GM23338 (cell line): ENCODE data around the gene SPPL2A. TPM values are rescaled to one million over a fixed set of nuclear protein-coding genes. Genes with fewer than 3 reads are reported as not detected.

Experiments
- ATAC-seq: fragments of 200-7000 bp; cut with Tn5 transposase; 3 replicates; pipeline ENCODE4 v1.9.1; 2020
- DNase-seq: peaks from one replicate; pipeline ENCODE4 v3.0.0-alpha.2; 2015; ENCODE audit warnings: low spot score
- H2AFZ ChIP-seq: fragments of 200-600 bp; sonication (generic); 2 replicates; pipeline ENCODE4 v1.8.0; 2016; ENCODE audit warnings: antibody characterized with exemption, mild to moderate bottlenecking, moderate library complexity
- H3F3A ChIP-seq: fragments of 200-600 bp; sonication (generic); replicated peaks from 2 replicates; pipeline ENCODE4 v1.8.0; 2017; ENCODE audit warnings: antibody characterized with exemption, mixed run types, low read depth
- H3K27ac ChIP-seq: fragments of 200-600 bp; sonication (generic); 2 replicates; pipeline ENCODE4 v1.6.1; 2016; ENCODE audit warnings: low read depth
- H3K27me3 ChIP-seq: fragments of 200-600 bp; sonication (generic); 2 replicates; pipeline ENCODE4 v1.8.0; 2016; ENCODE audit warnings: mild to moderate bottlenecking, mixed run types, moderate library complexity; ENCODE audit not compliant: insufficient read depth
- H3K36me3 ChIP-seq: fragments of 200-600 bp; sonication (generic); 2 replicates; pipeline ENCODE4 v1.8.0; 2016; ENCODE audit warnings: mild to moderate bottlenecking; ENCODE audit not compliant: insufficient read depth
- H3K4me1 ChIP-seq: fragments of 200-600 bp; sonication (generic); 2 replicates; pipeline ENCODE4 v1.8.0; 2016; ENCODE audit warnings: mild to moderate bottlenecking, moderate library complexity; ENCODE audit not compliant: insufficient read depth
- H3K4me2 ChIP-seq: fragments of 200-600 bp; sonication (generic); 2 replicates; pipeline ENCODE4 v1.7.1; 2017; ENCODE audit warnings: mixed run types
- H3K4me3 ChIP-seq: fragments of 200-600 bp; sonication (generic); 2 replicates; pipeline ENCODE4 v1.6.1; 2016; ENCODE audit warnings: mixed run types
- H3K79me2 ChIP-seq: fragments of 200-600 bp; sonication (generic); replicated peaks from 2 replicates; pipeline ENCODE4 v1.8.0; 2017; ENCODE audit warnings: mild to moderate bottlenecking; ENCODE audit not compliant: insufficient read depth
- H3K9me2 ChIP-seq: fragments of 200-600 bp; sonication (generic); 2 replicates; pipeline ENCODE4 v1.8.0; 2017; ENCODE audit not compliant: insufficient read depth
- H4K20me1 ChIP-seq: fragments of 200-600 bp; sonication (generic); replicated peaks from 2 replicates; pipeline ENCODE4 v1.8.0; 2017; ENCODE audit warnings: mild to moderate bottlenecking; ENCODE audit not compliant: insufficient read depth
- H3K27ac Mint-ChIP-seq: 2 replicates; pipeline ENCODE4 v1.8.0; 2020; ENCODE audit warnings: inconsistent platforms, mild to moderate bottlenecking, moderate library complexity, mixed read lengths
- H3K27me3 Mint-ChIP-seq: 3 replicates; pipeline ENCODE4 v1.8.0; 2022; ENCODE audit warnings: low read depth, mild to moderate bottlenecking, moderate library complexity, mixed read lengths, inconsistent platforms; ENCODE audit not compliant: insufficient read depth, poor library complexity
- H3K36me3 Mint-ChIP-seq: 3 replicates; pipeline ENCODE4 v1.8.0; 2021; ENCODE audit warnings: low read depth, mild to moderate bottlenecking, inconsistent platforms, moderate library complexity, mixed read lengths
- H3K4me1 Mint-ChIP-seq: 3 replicates; pipeline ENCODE4 v1.8.0; 2020; ENCODE audit warnings: mild to moderate bottlenecking, inconsistent platforms, mixed read lengths
- H3K4me3 Mint-ChIP-seq: 3 replicates; pipeline ENCODE4 v1.8.0; 2021; ENCODE audit warnings: moderate library complexity, mild to moderate bottlenecking, inconsistent platforms, mixed read lengths
- H3K9me3 Mint-ChIP-seq: 3 replicates; pipeline ENCODE4 v1.8.0; 2020; ENCODE audit warnings: moderate library complexity, mild to moderate bottlenecking, inconsistent platforms, mixed read lengths
- CREB1 ChIP-seq: fragments of 250-450 bp; sonication (Bioruptor Pico); IDR thresholded peaks from 2 replicates; pipeline ENCODE4 v1.5.0; 2020; ENCODE audit warnings: low read depth, mild to moderate bottlenecking, moderate library complexity
- CTCF ChIP-seq, 2 experiments: fragments of 200-600 bp in 1 of 2; sonication (generic) in 1 of 2; conservative IDR thresholded peaks; 2 replicates each; pipeline versions ENCODE4 v1.5.1 to v1.6.1; 2016 to 2017; ENCODE audit warnings: antibody characterized with exemption in 2 of 2, low read depth in 2 of 2, mild to moderate bottlenecking in 2 of 2, moderate library complexity in 1 of 2
- ETS1 ChIP-seq: IDR thresholded peaks from 2 replicates; pipeline ENCODE4 v1.6.1; 2016; ENCODE audit warnings: antibody characterized with exemption
- EZH2 ChIP-seq: fragments of 200-600 bp; sonication (generic); IDR thresholded peaks from one replicate; pipeline ENCODE4 v1.8.0; 2017; ENCODE audit warnings: antibody characterized with exemption, mild to moderate bottlenecking, low read depth; ENCODE audit not compliant: unreplicated experiment
- EZH2phosphoT487 ChIP-seq: fragments of 200-600 bp; sonication (generic); IDR thresholded peaks from one replicate; pipeline ENCODE4 v1.8.1; 2018; ENCODE audit warnings: antibody characterized with exemption; ENCODE audit not compliant: unreplicated experiment
- JUNB ChIP-seq: IDR thresholded peaks from one replicate; pipeline ENCODE4 v1.6.1; 2016; ENCODE audit warnings: antibody characterized with exemption; ENCODE audit not compliant: unreplicated experiment
- NANOG ChIP-seq: IDR thresholded peaks from 2 replicates; pipeline ENCODE4 v1.6.1; 2016; ENCODE audit warnings: antibody characterized with exemption, borderline replicate concordance
- POLR2AphosphoS5 ChIP-seq: IDR thresholded peaks from 2 replicates; pipeline ENCODE4 v1.6.1; 2016; ENCODE audit warnings: antibody characterized with exemption, low read depth
- REST ChIP-seq: IDR thresholded peaks from one replicate; pipeline ENCODE4 v1.6.1; 2018; ENCODE audit warnings: antibody characterized with exemption; ENCODE audit not compliant: unreplicated experiment
- ZNF114 ChIP-seq: fragments of 250-450 bp; sonication (Bioruptor Pico); IDR thresholded peaks from 2 replicates; pipeline ENCODE4 v1.5.0; 2020; ENCODE audit warnings: mild to moderate bottlenecking, moderate library complexity
- ZNF331 ChIP-seq: fragments of 250-450 bp; sonication (Bioruptor Pico); IDR thresholded peaks from 2 replicates; pipeline ENCODE4 v1.5.0; 2020; ENCODE audit warnings: low read depth, mild to moderate bottlenecking, moderate library complexity
- ZNF462 ChIP-seq: fragments of 250-450 bp; sonication (Bioruptor Pico); IDR thresholded peaks from 2 replicates; pipeline ENCODE4 v1.5.0; 2020; ENCODE audit warnings: mild to moderate bottlenecking, moderate library complexity
- polyA plus RNA-seq: library from polyadenylated mRNA; unstranded; fragments of >200 nt; fragmentation: Nextera tagmentation; extraction: Ambion mirVana; gene quantifications from 2 replicates; pipeline ENCODE4 v1.2.1, GENCODE V29; 2016
- total RNA-seq: library from RNA; depleted of rRNA; stranded (reverse); fragments of >200 nt; shearing (Covaris generic); gene quantifications from 2 replicates; pipeline ENCODE4 v1.2.3, GENCODE V29; 2014

Gene SPPL2A
- total and polyA plus RNA-seq, 2 experiments from 2014 or later = 10.9 to 24.1 TPM

GRCh38 chr15:50747523-50747922 is 18.0 kb downstream of the SPPL2A start:
- H3F3A ChIP-seq = no peaks in the 10 kb centered on the region
- H3K4me2 ChIP-seq = no peak overlapping the region
- ATAC-seq (no peak), DNase-seq (no peak)
- H4K20me1 ChIP-seq = no peaks in the 10 kb centered on the region
- H3K79me2 ChIP-seq = 0 out of 2 replicates have a peak, but pooled peaks cover 6% of the 10 kb centered on the region
- TF ChIP-seq ETS1 (no peak), JUNB (no peak), CTCF (conservative IDR thresholded peaks at IDR 0.05; ENCODE audit: low read depth in 2 of 2) (no peak), ZNF114 (CRISPR knock-in tag) (no peak), NANOG (no peak), EZH2phosphoT487 (no peak), ZNF331 (CRISPR knock-in tag) (no peak), CREB1 (CRISPR knock-in tag) (no peak), REST (no peak), ZNF462 (no peak), POLR2AphosphoS5 (no peak), EZH2 (no peak)
- no peak overlapping the region for H2AFZ ChIP-seq
- Mint-ChIP-seq H3K27me3 (no peaks in the 10 kb centered on the region), H3K36me3 (no peaks in the 10 kb centered on the region; the same call in 2 of the 3 replicates), H3K4me1 (no peaks in the 10 kb centered on the region), H3K9me3 (no peaks in the 10 kb centered on the region), H3K27ac (no peak overlapping the region), H3K4me3 (no peak overlapping the region)
- peaks cover 4% of the 10 kb centered on the region; the same call in 1 of the 2 replicates for H3K36me3 ChIP-seq
- H3K27ac ChIP-seq = no peak overlapping the region
- no peaks in the 10 kb centered on the region for H3K9me2 ChIP-seq
- H3K27me3 ChIP-seq = no peaks in the 10 kb centered on the region
- no peaks in the 10 kb centered on the region for H3K4me1 ChIP-seq
- H3K4me3 ChIP-seq = no peak overlapping the region
